HG02973 (cell line): ENCODE measurements around the gene EPSTI1.
"Not testable (repeated sequence)": the region's sequence is repeated elsewhere in the genome, so short reads cannot be mapped to it uniquely, and the experiment has no call there.

Source experiments
- ATAC-seq: cut with Tn5 transposase; IDR thresholded peaks from one replicate; pipeline ENCODE4 v1.9.1; 2021; ENCODE audit warnings: moderate library complexity; ENCODE audit not compliant: unreplicated experiment

EPSTI1 gene, protein sequence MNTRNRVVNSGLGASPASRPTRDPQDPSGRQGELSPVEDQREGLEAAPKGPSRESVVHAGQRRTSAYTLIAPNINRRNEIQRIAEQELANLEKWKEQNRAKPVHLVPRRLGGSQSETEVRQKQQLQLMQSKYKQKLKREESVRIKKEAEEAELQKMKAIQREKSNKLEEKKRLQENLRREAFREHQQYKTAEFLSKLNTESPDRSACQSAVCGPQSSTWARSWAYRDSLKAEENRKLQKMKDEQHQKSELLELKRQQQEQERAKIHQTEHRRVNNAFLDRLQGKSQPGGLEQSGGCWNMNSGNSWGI

GRCh38 chr13:42991898-42992763, at the start of gene EPSTI1:
Gene EPSTI1, minus strand, starts transcription at chr13:42992241. Its CDS starts 76 bp downstream, at chr13:42992165.
- ATAC-seq: peak; percentile 62

DNA sequence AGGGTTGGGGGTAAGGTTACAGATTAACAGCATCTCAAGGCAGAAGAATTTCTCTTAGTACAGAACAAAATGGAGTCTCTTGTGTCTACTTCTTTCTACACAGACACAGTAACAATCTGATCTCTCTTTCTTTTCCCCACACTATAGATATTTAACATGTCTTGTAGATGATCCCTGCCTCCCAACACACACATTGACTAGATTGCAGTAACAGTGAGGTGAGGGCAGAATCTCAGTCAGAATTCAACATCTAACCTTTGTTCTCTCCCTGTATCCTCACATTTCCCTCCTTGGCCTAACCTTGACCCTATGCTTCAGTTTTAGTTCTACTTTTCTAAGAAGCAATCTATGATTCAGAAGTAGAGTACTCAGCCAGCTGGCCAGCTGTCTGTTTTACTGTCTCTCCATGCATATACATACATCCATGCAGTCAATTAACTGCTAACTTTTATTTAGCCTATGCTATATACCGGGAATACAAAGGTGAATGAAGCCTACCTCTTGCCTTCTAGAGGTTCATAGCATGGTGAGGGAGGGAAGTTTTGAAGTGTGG, 49.4 kb upstream of the EPSTI1 start:
- ATAC-seq: peak; percentile 56

DNA sequence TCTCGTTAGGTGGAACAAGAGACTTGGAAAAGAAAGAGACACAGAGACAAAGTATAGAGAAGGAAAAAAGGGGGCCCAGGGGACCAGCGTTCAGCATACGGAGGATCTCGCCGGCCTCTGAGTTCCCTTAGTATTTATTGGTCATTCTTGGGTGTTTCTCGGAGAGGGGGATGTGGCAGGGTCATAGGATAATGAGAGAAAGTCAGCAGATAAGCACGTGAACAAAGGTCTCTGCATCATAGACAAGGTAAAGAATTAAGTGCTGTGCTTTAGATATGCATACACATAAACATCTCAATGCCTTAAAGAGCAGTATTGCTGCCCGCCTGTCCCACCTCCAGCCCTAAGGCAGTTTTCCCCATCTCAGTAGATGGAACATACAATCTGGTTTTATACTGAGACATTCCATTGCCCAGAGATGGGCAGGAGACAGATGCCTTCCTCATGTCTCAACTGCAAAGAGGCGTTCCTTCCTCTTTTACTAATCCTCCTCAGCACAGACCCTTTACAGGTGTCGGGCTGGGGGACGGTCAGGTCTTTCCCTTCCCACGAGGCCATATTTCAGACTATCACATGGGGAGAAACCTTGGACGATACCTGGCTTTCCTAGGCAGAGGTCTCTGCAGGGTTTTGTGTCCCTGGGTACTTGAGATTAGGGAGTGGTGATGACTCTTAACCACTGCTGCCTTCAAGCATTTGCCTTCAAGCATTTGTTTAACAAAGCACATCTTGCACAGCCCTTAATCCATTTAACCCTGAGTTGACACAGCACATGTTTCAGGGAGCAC, 48.7 kb upstream of the EPSTI1 start:
- not testable (repeated sequence) for ATAC-seq

DNA sequence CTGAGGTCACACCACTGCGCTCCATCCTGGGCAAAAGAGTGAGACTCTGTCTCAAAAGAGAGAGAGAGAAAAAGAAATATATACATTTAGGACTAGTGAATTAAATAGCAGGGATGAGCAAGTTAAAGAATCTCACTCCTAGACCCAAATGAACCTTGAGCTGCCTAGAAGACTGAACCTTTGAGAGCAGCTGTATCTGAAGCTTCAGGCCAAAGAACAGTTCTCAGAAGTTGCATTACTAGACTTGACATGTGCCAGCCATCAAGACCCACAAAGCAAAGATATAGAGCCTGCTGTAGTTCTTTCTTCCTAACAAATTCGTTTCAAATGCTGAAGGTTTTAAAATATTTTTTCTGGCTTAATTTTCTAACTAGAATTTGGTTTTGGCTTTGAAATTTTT, 47.9 kb upstream of the EPSTI1 start:
- no peak for ATAC-seq

- ATAC-seq: no peak
These were observed 44.6 kb upstream of the EPSTI1 start for GRCh38 chr13:43036351-43037250.

- ATAC-seq: no peak
These were observed 41.0 kb upstream of the EPSTI1 start for GRCh38 chr13:43033038-43033437.

DNA sequence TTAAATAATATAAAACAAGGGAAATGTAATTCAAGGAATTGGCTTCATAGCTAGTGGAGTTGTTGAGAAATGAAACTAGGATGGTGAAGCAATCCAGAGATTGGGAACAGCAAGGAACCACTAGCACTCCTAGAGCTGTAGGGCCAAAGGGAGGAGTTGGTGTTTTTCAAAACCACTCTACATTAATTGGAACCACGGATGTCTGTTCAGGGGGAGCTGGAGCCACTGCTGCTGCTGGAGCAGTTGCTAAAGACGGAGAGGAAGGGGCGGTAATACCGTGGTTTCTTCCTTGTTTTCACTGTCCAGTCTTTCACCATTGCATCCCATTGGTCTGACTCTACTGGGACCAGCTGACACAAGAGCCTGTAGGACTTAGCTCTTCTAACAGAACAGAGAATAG, 39.8 kb upstream of the EPSTI1 start:
- no peak for ATAC-seq

- no peak for ATAC-seq
These were observed 38.5 kb upstream of the EPSTI1 start for GRCh38 chr13:43030548-43030947.

DNA sequence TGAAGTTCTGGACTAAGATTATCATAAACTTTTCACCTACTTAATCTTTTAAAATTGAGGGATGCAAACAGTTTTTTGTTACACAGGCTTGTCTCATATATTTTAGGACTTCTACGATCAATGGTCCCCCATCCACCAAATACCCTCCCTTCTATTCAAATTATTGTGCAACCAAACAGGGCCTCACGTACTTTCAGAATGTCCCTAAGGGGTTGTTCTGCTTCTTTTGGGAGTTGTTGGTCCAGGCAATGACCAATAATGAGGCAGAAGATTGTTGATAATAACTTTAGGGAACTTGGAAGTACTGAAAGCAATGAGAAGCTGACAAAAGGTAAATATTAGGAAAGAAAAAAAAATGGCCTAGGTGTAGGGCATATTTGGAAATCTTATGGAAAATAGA, 34.2 kb upstream of the EPSTI1 start:
- no peak for ATAC-seq

- ATAC-seq: peak; percentile 78
These were observed 31.4 kb upstream of the EPSTI1 start, which contains the start of gene DNAJC15 for GRCh38 chr13:43023289-43023963. Gene DNAJC15, plus strand, starts transcription at chr13:43023586. Its CDS starts 41 bp downstream, at chr13:43023627.

- ATAC-seq: no peak
These were observed 30.9 kb upstream of the EPSTI1 start for GRCh38 chr13:43022934-43023288.

DNA sequence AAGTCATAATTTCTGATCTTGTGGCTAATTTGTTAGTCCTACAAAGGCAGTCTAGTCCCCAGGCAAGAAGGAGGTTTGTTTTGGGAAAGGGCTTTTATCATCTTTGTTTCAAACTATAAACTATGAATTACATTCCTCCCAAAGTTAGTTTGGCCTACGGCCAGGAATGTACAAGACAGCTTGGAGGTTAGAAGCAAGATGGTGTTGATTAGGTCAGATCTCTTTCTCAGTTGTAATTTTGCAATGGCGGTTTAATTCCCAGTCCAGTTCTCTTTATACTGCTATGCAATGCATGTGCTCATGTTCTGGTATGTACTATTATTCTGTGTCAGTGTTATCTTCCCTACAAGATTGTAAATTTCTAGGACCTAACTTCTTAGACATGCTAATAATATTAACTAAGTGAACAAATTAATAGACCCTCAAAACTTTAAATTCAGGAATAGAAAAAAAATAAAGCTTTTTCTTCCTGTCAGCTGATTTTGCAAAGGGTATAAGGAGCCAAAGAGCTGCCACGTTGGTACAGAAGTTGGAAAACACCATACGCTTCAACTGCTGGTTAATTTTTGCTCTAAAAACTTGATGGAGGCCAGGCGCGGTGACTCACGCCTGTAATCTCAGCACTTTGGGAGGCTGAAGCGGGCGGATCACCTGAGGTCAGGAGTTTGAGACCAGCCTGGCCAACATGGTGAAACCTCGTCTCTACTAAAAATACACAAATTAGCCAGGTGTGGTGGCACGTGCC, 30.1 kb upstream of the EPSTI1 start:
- no peak for ATAC-seq

DNA sequence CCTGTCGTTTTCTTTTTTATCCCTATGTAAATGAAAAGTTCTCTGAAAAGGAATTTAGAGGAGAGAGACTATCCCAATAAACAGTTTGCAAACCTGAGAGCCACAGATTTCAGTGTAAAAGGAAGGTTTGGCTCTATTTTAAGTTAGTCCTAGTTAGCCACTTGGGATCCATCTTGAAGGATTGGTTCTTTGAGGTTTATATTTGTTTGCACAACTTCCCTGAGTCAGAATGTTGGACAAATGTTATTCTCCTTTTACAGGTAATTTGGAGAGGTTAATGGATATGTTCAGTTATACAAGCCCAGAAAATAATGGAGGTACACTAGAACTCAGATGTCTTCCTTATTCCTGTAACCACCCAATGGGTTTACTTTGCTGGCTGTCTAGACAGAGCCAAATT, 28.8 kb upstream of the EPSTI1 start:
- no peak for ATAC-seq

- no peak for ATAC-seq
These were observed 27.8 kb upstream of the EPSTI1 start for GRCh38 chr13:43019811-43020210.

GRCh38 chr13:43016226-43016625, 24.2 kb upstream of the EPSTI1 start:
- ATAC-seq: no peak

GRCh38 chr13:43014162-43014561, 22.1 kb upstream of the EPSTI1 start:
- ATAC-seq: no peak

GRCh38 chr13:43009506-43009905, 17.5 kb upstream of the EPSTI1 start:
- ATAC-seq: no peak

DNA sequence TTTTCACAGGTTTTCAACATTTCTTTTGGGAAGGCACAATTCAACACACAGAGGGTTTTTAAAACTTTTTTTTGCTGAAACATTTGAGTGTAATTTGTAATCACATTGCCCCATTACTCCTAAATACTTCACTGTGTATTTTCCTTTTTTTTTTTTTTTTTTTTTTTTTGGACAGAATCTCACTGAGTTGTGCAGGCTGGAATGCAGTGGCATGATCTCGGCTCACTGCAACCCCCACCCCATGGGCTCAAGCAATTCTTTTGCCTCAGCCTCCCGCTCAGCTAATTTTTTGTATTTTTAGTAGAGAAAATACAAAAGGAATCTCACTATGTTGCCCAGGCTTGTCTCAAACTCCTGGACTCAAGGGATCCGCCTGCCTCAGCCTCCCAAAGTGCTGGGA, 16.6 kb upstream of the EPSTI1 start:
- ATAC-seq: no peak
